ENCODE measurements around the gene ZNF143. TPM values are rescaled to one million over a fixed set of nuclear protein-coding genes. Genes with fewer than 3 reads are reported as not detected.

Gene ZNF143
- total RNA-seq, 3 donors from 2014 or later (not counting 1 experiment from before 2014, with no cell fraction given) = 27.4 to 32.7 (median 32.6) TPM

DNA sequence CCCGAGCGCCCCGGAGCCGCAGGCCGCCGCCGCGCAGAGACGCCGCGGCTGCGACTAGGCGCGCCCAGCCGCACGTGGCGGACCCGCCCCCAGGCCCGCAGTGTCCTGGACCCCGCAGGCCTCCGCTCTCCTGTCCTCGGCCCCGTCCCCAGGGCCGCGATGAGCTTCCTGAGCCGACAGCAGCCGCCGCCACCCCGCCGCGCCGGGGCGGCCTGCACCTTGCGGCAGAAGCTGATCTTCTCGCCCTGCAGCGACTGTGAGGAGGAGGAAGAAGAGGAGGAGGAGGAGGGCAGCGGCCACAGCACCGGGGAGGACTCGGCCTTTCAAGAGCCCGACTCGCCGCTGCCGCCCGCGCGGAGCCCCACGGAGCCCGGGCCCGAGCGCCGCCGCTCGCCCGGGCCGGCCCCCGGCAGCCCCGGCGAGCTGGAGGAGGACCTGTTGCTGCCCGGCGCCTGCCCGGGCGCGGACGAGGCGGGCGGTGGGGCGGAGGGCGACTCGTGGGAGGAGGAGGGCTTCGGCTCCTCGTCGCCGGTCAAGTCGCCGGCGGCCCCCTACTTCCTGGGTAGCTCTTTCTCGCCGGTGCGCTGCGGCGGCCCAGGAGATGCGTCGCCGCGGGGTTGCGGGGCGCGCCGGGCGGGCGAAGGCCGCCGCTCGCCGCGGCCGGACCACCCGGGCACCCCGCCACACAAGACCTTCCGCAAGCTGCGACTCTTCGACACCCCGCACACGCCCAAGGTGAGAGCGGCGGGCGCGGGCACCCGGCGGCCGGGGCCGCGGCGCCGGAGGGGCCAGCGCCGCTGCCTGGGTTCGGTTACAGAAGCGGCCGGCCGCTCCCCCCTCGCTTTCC is 113.2 kb downstream of the ZNF143 start:
- H3K4me1 Mint-ChIP-seq = peaks cover 29 to 38% of the 10 kb centered on the region in 2 donors
- peak; percentile 27 to 40 for DNase-seq
- peak overlapping the region; percentile 97 for H3K4me3 ChIP-seq (ENCODE audit: low read length)

GRCh38 chr11:9574622-9575259 is 113.9 kb downstream of the ZNF143 start:
- Mint-ChIP-seq H3K36me3 (no peaks in the 10 kb centered on the region), H3K4me1 (peaks cover 35 to 38% of the 10 kb centered on the region in 2 donors), H3K27me3 (ENCODE audit: low read depth in 2 of 2) (no peaks in the 10 kb centered on the region), H3K9me3 (no peaks in the 10 kb centered on the region), H3K27ac (peak overlapping the region; percentile 85 to 90), H3K4me3 (peak overlapping the region; percentile 92)
- intact Hi-C loops (cut with micrococcal nuclease) = no loop called here
- H3K4me1 ChIP-seq (ENCODE audit: control insufficient read depth, insufficient read depth, low read length) = peaks cover 17% of the 10 kb centered on the region
- WGBS (ENCODE audit: insufficient coverage) = under 1% methylated on average over 43 of the region's 43 CpGs
- H3K36me3 ChIP-seq (ENCODE audit: control insufficient read depth, insufficient read depth, low read length) = peaks cover 5% of the 10 kb centered on the region
- ATAC-seq (no peak), DNase-seq (peak; percentile 22 to 47)
- no peaks in the 10 kb centered on the region for H3K9me3 ChIP-seq (ENCODE audit: control insufficient read depth, insufficient read depth, low read length)
- peak overlapping the region; percentile 97 for H3K4me3 ChIP-seq (ENCODE audit: low read length)
- H3K27ac ChIP-seq (ENCODE audit: low read length) = peak overlapping the region; percentile 46
- H3K27me3 ChIP-seq (ENCODE audit: control insufficient read depth, insufficient read depth, low read length) = no peaks in the 10 kb centered on the region
- TF ChIP-seq CTCF (IDR thresholded peaks at IDR 0.05) = no peak

More for the DNA sequence above, 113.2 kb downstream of the ZNF143 start:
- TF ChIP-seq CTCF (IDR thresholded peaks at IDR 0.05) = no peak
- H3K27ac Mint-ChIP-seq = peak overlapping the region; percentile 85 to 90
- H3K9me3 Mint-ChIP-seq = no peaks in the 10 kb centered on the region
- H3K36me3 Mint-ChIP-seq = no peaks in the 10 kb centered on the region
- peaks cover 17% of the 10 kb centered on the region for H3K4me1 ChIP-seq (ENCODE audit: control insufficient read depth, insufficient read depth, low read length)
- H3K4me3 Mint-ChIP-seq = peak overlapping the region; percentile 92
- WGBS (ENCODE audit: insufficient coverage) = under 1% methylated on average over 122 of the region's 122 CpGs
- intact Hi-C loops (cut with micrococcal nuclease) = loop anchor here (1.0 kb wide), 2 partner anchors 40 to 114 kb away; no protein-coding TSS in a partner anchor
- H3K9me3 ChIP-seq (ENCODE audit: control insufficient read depth, insufficient read depth, low read length) = no peaks in the 10 kb centered on the region
- H3K27me3 Mint-ChIP-seq (ENCODE audit: low read depth in 2 of 2) = no peaks in the 10 kb centered on the region
- H3K27ac ChIP-seq (ENCODE audit: low read length) = no peak overlapping the region
- H3K27me3 ChIP-seq (ENCODE audit: control insufficient read depth, insufficient read depth, low read length) = no peaks in the 10 kb centered on the region
- peaks cover 5% of the 10 kb centered on the region for H3K36me3 ChIP-seq (ENCODE audit: control insufficient read depth, insufficient read depth, low read length)
- ATAC-seq = peak; percentile 29 to 43 (median 35)

- H3K27me3 Mint-ChIP-seq (ENCODE audit: low read depth in 2 of 2) = no peaks in the 10 kb centered on the region
- Histone ChIP-seq H3K9me3 (ENCODE audit: control insufficient read depth, insufficient read depth, low read length) (no peaks in the 10 kb centered on the region), H3K36me3 (ENCODE audit: control insufficient read depth, insufficient read depth, low read length) (peaks cover 5% of the 10 kb centered on the region), H3K27ac (ENCODE audit: low read length) (peak overlapping the region; percentile 46), H3K4me1 (ENCODE audit: control insufficient read depth, insufficient read depth, low read length) (peaks cover 17% of the 10 kb centered on the region), H3K27me3 (ENCODE audit: control insufficient read depth, insufficient read depth, low read length) (no peaks in the 10 kb centered on the region), H3K4me3 (ENCODE audit: low read length) (peak overlapping the region; percentile 97)
- ATAC-seq = no peak
- no peaks in the 10 kb centered on the region for H3K36me3 Mint-ChIP-seq
- H3K4me1 Mint-ChIP-seq = peaks cover 35 to 38% of the 10 kb centered on the region in 2 donors
- H3K27ac Mint-ChIP-seq = peak overlapping the region; percentile 85 to 90
- TF ChIP-seq CTCF (IDR thresholded peaks at IDR 0.05) = no peak
- intact Hi-C loops (cut with micrococcal nuclease) = no loop called here
- 19% methylated on average over 16 of the region's 17 CpGs for WGBS (ENCODE audit: insufficient coverage)
- DNase-seq = peak in 1 of 2 donors; percentile 36
- H3K9me3 Mint-ChIP-seq = no peaks in the 10 kb centered on the region
- peak overlapping the region; percentile 92 for H3K4me3 Mint-ChIP-seq
These were observed 114.7 kb downstream of the ZNF143 start for GRCh38 chr11:9575260-9576240.

Measured in natural killer cell (primary cell).